OCI-LY1 (cell line): Measurements from ENCODE around the gene FBXW11.

Experiments used
- H2AFZ ChIP-seq: fragments of 200-600 bp; sonication (generic), shearing (Covaris generic); 2 replicates; pipeline ENCODE4 v1.6.0; 2014; ENCODE audit warnings: antibody characterized with exemption, mild to moderate bottlenecking, low read length
- H3F3A ChIP-seq: fragments of 200-600 bp; sonication (generic), shearing (Covaris generic); 2 replicates; pipeline ENCODE4 v1.6.0; 2014; ENCODE audit warnings: mild to moderate bottlenecking, antibody characterized with exemption, low read length, moderate library complexity; ENCODE audit not compliant: insufficient read depth
- H3K27ac ChIP-seq: fragments of 200-600 bp; sonication (generic); 2 replicates; pipeline ENCODE4 v1.5.1; 2014; ENCODE audit warnings: low read length, mixed run types, mild to moderate bottlenecking, low read depth; ENCODE audit not compliant: poor library complexity, severe bottlenecking
- H3K27me3 ChIP-seq: fragments of 200-600 bp; sonication (generic); 2 replicates; pipeline ENCODE4 v1.6.0; 2014; ENCODE audit warnings: antibody characterized with exemption, mild to moderate bottlenecking, low read length, moderate library complexity; ENCODE audit not compliant: insufficient read depth
- H3K36me3 ChIP-seq: fragments of 200-600 bp; sonication (generic); 2 replicates; pipeline ENCODE4 v1.6.1; 2014; ENCODE audit warnings: mild to moderate bottlenecking, antibody characterized with exemption, low read length, moderate library complexity, mixed read lengths; ENCODE audit not compliant: insufficient read depth
- H3K4me1 ChIP-seq: fragments of 200-600 bp; sonication (generic); 2 replicates; pipeline ENCODE4 v1.5.1; 2014; ENCODE audit warnings: mild to moderate bottlenecking, low read length, moderate library complexity; ENCODE audit not compliant: insufficient read depth, severe bottlenecking
- H3K4me2 ChIP-seq: fragments of 200-600 bp; sonication (generic), shearing (Covaris generic); 2 replicates; pipeline ENCODE4 v1.6.1; 2014; ENCODE audit warnings: low read length
- H3K4me3 ChIP-seq: fragments of 200-600 bp; sonication (generic); 2 replicates; pipeline ENCODE4 v1.5.1; 2014; ENCODE audit warnings: low read length, low read depth, mild to moderate bottlenecking, mixed read lengths; ENCODE audit not compliant: poor library complexity, severe bottlenecking
- H3K79me2 ChIP-seq: fragments of 200-600 bp; shearing (Covaris generic); 2 replicates; pipeline ENCODE4 v1.6.1; 2016; ENCODE audit warnings: mixed run types, low read length, mixed read lengths; ENCODE audit not compliant: insufficient read depth
- H3K9ac ChIP-seq: fragments of 200-600 bp; sonication (generic), shearing (Covaris generic); 2 replicates; pipeline ENCODE4 v1.6.1; 2014; ENCODE audit warnings: mild to moderate bottlenecking, low read length, mixed read lengths
- H3K9me2 ChIP-seq: fragments of 200-600 bp; sonication (generic), shearing (Covaris generic); 2 replicates; pipeline ENCODE4 v1.6.1; 2014; ENCODE audit warnings: low read depth, mild to moderate bottlenecking, low read length, mixed read lengths
- H3K9me3 ChIP-seq: fragments of 200-600 bp; shearing (Covaris generic); 2 replicates; pipeline ENCODE4 v1.6.1; 2014; ENCODE audit warnings: low read length, mixed read lengths
- H4K20me1 ChIP-seq: fragments of 200-600 bp; sonication (generic), shearing (Covaris generic); 2 replicates; pipeline ENCODE4 v1.6.0; 2016; ENCODE audit warnings: mild to moderate bottlenecking, low read length; ENCODE audit not compliant: insufficient read depth
- EZH2 ChIP-seq: fragments of 200-600 bp; sonication (generic), shearing (Covaris generic); IDR thresholded peaks from 2 replicates; pipeline ENCODE4 v1.8.0; 2017; ENCODE audit warnings: borderline replicate concordance, mixed run types, mild to moderate bottlenecking, antibody characterized with exemption, low read length, moderate library complexity, mixed read lengths
- TF ChIP-seq, protein P1 (sequence below): fragments of 200-600 bp; sonication (generic), shearing (Covaris generic); IDR thresholded peaks from 2 replicates; pipeline ENCODE4 v1.5.1; 2017; ENCODE audit warnings: mild to moderate bottlenecking, antibody characterized with exemption, low read length, moderate library complexity, mixed read lengths

FBXW11 gene

DNA sequence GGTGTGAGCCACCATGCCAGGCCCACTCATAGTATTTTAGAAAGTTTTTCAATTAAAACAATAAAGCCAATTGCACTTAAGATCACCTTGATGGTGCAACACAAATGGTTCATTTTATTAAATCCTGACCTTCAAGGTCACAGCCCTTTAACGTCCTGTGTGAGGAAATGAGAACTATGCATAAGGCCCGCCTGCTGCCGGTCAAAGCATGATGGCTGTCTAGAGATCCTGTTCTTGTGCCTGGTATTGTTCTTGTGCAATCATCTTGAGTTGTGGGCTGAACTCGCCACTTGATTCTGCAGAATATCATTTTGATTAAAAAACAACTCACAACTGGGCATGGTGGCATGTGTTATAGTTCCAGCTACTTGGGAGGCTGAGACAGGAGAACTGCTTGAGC lies 43.6 kb upstream of the FBXW11 start:
- H3K36me3 ChIP-seq: peaks cover 74% of the 10 kb centered on the region
- H3K27ac ChIP-seq: no peak overlapping the region
- no peak overlapping the region for H2AFZ ChIP-seq
- no peaks in the 10 kb centered on the region for H3K9me3 ChIP-seq
- H3K27me3 ChIP-seq: no peaks in the 10 kb centered on the region
- H3K9me2 ChIP-seq: no peaks in the 10 kb centered on the region
- no peak overlapping the region for H3K4me3 ChIP-seq
- H4K20me1 ChIP-seq: no peaks in the 10 kb centered on the region
- no peaks in the 10 kb centered on the region for H3K79me2 ChIP-seq
- TF ChIP-seq, protein P1, sequence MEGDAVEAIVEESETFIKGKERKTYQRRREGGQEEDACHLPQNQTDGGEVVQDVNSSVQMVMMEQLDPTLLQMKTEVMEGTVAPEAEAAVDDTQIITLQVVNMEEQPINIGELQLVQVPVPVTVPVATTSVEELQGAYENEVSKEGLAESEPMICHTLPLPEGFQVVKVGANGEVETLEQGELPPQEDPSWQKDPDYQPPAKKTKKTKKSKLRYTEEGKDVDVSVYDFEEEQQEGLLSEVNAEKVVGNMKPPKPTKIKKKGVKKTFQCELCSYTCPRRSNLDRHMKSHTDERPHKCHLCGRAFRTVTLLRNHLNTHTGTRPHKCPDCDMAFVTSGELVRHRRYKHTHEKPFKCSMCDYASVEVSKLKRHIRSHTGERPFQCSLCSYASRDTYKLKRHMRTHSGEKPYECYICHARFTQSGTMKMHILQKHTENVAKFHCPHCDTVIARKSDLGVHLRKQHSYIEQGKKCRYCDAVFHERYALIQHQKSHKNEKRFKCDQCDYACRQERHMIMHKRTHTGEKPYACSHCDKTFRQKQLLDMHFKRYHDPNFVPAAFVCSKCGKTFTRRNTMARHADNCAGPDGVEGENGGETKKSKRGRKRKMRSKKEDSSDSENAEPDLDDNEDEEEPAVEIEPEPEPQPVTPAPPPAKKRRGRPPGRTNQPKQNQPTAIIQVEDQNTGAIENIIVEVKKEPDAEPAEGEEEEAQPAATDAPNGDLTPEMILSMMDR: no peak
- no peak for TF ChIP-seq EZH2
- no peaks in the 10 kb centered on the region for H3K4me1 ChIP-seq
- H3K9ac ChIP-seq: no peak overlapping the region
- H3F3A ChIP-seq: no peaks in the 10 kb centered on the region
- H3K4me2 ChIP-seq: no peak overlapping the region

DNA sequence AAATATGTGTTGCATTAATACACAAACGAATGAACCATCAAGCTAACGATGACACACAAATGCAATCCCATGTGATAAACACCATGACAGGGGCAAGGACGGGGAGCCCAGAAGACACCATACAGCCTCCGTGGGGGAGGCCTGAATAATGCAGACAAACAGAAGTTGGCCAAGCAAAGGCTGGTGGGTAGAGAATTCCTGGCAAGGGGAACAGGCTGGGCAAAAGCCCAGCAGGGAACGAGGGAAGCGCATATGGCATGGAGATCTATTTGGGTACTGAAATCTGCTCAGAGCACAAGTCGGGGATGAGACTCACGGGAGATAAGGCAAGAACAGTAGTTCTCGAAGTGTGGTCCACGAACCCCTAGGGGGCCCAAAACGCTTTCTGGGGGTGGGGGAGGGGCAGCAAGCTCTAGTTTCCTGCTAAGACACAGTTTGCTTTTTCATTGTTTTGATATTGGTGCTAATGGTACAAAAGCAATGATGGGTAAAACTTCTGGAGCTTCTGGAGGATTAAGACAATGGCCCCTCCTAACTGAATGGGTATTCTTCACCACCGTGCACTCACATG lies 42.9 kb upstream of the FBXW11 start:
- H3K4me2 ChIP-seq: no peak overlapping the region
- H3K79me2 ChIP-seq: no peaks in the 10 kb centered on the region
- no peak overlapping the region for H3K27ac ChIP-seq
- peaks cover 75% of the 10 kb centered on the region for H3K36me3 ChIP-seq
- H3K9me3 ChIP-seq: no peaks in the 10 kb centered on the region
- no peaks in the 10 kb centered on the region for H3K9me2 ChIP-seq
- H2AFZ ChIP-seq: no peak overlapping the region
- no peaks in the 10 kb centered on the region for H3F3A ChIP-seq
- no peak overlapping the region for H3K9ac ChIP-seq
- no peaks in the 10 kb centered on the region for H4K20me1 ChIP-seq
- no peak overlapping the region for H3K4me3 ChIP-seq
- no peak for TF ChIP-seq EZH2
- TF ChIP-seq, protein P1: no peak
- no peaks in the 10 kb centered on the region for H3K27me3 ChIP-seq
- no peaks in the 10 kb centered on the region for H3K4me1 ChIP-seq

DNA sequence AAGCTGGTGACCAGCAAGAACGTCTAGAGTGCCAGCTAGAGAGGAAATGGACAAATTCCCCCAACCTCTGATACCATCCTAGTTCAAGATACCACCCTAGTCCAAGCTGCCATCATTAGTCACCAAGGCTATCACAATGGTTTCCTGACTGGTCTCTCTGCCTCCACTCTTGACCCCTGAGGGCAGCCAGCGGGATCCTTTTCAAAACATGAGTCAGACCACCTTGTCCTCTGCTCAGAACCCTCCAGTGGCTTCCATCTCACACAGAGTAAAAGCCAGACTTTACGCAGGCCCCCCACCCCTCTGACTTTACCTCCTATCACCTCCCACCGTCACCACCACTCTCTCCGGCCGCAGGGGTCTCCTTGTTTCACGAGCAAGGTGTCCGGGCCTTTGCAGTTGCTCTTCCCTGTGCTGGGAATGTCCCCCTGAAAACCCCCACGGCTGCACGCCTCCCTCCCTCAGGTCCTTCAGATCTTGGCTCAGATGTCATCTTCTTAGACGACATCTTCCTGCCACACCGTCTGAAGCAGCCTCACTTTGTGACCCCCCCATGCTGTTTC lies 42.2 kb upstream of the FBXW11 start:
- no peak overlapping the region for H3K9ac ChIP-seq
- H3K36me3 ChIP-seq: peaks cover 75% of the 10 kb centered on the region

More for the DNA sequence above, 42.2 kb upstream of the FBXW11 start:
- Histone ChIP-seq H3K4me2 (no peak overlapping the region), H3K9me3 (no peaks in the 10 kb centered on the region), H3K4me1 (no peaks in the 10 kb centered on the region), H4K20me1 (no peaks in the 10 kb centered on the region), H3K27me3 (no peaks in the 10 kb centered on the region), H3K4me3 (no peak overlapping the region), H3K27ac (no peak overlapping the region), H2AFZ (no peak overlapping the region), H3K9me2 (no peaks in the 10 kb centered on the region), H3K79me2 (no peaks in the 10 kb centered on the region), H3F3A (no peaks in the 10 kb centered on the region)
- TF ChIP-seq EZH2: no peak
- TF ChIP-seq, protein P1: no peak
